ENCODE data around the gene OR10J4.
"Not testable (repeated sequence)": the region's sequence is repeated elsewhere in the genome, so short reads cannot be mapped to it uniquely, and the experiment has no call there.

OR10J4 gene

DNA sequence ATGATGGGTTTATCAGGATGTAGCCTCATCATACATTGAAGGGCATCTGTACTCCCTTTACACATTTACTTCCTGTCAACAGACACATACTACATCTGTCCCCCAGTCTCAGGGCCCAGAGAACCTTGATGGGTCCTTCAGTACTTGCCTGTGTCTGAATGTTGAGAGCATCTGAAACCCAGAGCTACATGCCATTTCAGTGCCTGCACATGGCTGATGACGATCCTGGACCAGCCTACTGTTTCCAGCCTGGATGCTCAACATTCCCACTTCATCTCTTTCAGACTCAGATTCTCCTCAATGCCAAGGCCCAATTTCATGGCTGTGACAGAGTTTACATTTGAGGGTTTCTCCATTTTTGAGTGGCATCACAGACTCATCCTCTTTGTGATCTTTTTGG is at the start of gene OR10J4:
OR10J4 (plus strand) TSS at position 301 of the 400 bp plus-strand sequence.
- DNase-seq: no peak

DNA sequence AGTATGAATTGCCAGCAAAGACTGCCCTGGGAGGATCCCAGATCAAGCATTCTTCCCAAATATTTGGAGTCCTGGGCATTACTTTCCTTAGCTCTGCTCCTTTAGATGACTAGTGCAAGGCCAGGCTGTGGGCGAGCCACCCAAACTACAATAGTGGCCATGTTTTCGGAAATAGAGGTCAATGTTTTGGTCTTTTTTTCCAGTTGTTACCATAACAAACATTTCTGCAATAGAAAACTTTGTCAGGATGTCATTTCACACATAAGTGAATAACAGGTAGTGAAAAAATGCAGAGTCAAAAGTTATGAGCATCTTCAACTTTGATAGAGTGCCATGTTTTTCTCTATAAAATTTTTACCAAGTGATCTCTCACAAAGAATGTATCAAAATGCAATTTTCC is 25.2 kb upstream of the OR10J4 start:
- DNase-seq: no peak

GRCh38 chr1:159408862-159409400 is 23.1 kb upstream of the OR10J4 start:
- DNase-seq: no peak

GRCh38 chr1:159421821-159422220 is 10.2 kb upstream of the OR10J4 start:
- no peak for DNase-seq

DNA sequence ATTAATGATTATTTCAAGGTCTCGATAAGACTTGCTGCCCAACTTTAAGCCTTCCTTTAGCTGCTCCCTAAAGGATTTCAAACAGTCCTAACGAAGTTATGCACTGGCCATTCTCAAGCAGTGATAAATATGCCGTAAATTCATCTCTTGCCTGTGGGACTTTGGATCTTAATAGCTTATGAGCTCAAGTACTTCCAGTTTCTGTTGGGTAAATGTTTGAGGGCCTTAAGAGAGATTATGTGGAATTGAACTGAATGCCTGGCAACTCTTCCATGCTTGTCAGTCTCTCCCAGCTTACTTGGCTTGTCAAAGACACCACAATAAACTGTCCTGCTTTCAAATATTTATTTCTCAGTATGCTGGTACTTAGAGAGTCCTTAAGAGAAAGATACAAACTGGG is 3.5 kb upstream of the OR10J4 start:
- no peak for DNase-seq

DNA sequence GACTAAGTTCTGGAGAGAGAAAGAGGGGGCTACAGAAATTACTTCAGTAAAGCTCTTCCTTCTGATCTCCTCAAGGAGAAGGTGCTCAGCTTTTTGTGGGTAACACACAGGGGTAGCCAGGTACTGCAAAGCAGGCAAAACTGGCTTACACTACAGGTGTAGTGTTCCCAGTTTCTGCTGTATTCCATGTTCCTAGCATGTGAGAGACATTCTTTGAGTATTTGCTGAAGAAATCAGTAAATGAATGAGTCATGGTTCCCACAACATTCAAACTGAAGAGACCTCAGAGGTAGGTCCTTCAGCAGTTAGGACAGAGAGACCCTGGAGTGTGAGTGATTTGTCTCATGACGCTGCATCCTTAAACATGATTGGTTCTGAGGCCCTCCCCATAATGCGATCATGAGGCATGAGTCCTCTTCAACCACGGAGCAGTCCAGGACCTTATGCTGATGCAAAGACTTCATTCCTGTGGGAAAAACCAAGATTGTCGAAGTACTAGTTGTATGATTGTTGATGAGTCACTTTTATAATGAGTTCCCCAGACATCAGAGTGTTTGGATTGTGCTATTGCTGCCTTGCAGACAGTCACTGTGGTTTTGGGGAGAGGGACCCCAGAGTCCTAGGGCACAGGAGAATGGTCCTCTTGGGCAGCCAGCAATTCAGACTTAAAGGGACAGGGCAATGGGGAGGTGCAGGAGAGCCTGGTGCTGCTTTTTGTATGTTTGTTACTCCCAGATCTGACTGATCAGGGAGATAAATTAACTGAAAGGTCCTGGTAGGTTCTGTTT is 2.7 kb upstream of the OR10J4 start:
- no peak for DNase-seq

GRCh38 chr1:159430985-159431384 is 1.0 kb upstream of the OR10J4 start:
- no peak for DNase-seq

DNA sequence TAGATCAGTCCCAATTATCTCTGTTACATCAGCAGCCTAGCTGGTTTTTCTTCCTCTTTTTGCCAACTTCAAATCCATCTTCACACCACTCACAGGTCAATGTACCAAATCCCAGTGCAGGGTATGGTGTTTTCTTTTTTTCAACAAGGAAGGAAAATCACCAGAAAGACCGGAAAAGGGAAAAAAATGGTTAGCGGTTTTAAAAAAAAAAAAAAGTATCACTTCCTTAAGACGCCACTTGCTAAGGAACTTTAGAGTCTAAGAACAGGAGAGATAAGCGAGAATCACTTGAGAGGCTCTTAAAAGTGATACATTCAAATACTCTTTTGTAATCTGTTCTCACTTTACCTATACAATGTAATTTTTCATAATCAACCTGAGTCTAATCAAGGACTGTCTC is 4.5 kb downstream of the OR10J4 start:
- DNase-seq: no peak

GRCh38 chr1:159439422-159439821 is 7.4 kb downstream of the OR10J4 start, which contains the start of gene OR10J1:
OR10J1 (plus strand) TSS chr1:159439722; CDS start chr1:159439792, 70 bp downstream.
- no peak for DNase-seq

GRCh38 chr1:159441360-159441759 is 9.4 kb downstream of the OR10J4 start:
- no peak for DNase-seq

GRCh38 chr1:159442428-159442827 is 10.4 kb downstream of the OR10J4 start:
- no peak for DNase-seq

- no peak for DNase-seq
Observed at GRCh38 chr1:159443066-159443750, 11.2 kb downstream of the OR10J4 start.

DNA sequence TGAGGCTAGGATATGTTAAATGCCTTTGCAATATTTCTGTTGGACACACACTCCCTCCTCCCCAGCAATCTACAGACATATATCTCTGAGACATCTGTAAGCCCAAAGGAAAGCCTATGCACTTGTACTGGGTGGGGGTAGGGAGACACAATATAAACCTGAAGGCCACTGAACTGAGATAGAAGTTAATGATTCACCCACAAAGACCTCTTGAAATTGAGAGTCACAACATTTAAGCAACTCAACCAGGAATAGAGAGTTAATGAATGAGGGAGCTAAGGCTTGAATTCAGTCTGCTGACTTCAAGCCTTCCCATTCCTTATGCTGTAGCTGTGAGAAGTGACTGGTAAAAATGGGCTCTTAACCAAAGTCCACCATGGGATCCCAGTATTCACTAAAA is 12.5 kb downstream of the OR10J4 start:
- DNase-seq: no peak

DNA sequence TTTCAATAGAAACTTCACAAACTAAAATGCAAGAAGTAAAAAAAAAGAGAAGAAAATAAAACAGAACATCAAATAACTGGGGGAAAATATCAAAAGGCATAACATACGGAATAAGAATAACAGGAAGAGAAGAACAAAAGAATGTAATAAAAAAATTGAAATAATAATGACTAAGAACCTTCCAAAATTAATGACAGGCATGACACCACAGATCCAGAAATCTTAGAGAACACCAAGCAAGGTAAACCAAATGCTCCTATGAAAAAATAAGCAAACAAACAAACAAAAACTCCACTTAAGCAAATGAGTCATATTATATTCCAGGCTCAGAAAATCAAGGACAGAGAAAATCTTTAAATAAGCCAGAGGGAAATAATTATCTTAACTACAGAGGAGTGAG is 16.2 kb downstream of the OR10J4 start:
- DNase-seq: no peak

GRCh38 chr1:159449605-159450004 is 17.6 kb downstream of the OR10J4 start:
- DNase-seq: not testable (repeated sequence)

DNA sequence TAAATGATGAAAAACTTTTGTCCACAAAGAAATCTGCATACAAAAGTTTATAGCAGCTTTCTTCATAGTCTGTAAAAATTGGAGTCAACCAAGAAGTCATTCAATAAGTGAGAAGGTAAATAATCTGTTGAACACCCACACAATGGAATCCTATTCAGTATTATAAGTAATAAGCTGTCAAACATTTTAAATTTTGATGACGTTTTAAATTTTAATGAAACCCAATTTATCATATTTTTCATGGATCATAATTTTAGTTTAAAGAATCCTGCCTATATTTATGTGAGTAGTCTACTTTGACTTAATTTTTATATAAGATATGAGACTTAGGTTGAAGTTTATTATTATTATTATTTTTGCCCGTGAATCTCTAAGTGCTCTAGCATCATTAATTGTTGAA is 27.5 kb downstream of the OR10J4 start:
- no peak for DNase-seq

- no peak for DNase-seq
Observed at GRCh38 chr1:159465191-159465603, 33.2 kb downstream of the OR10J4 start.

DNA sequence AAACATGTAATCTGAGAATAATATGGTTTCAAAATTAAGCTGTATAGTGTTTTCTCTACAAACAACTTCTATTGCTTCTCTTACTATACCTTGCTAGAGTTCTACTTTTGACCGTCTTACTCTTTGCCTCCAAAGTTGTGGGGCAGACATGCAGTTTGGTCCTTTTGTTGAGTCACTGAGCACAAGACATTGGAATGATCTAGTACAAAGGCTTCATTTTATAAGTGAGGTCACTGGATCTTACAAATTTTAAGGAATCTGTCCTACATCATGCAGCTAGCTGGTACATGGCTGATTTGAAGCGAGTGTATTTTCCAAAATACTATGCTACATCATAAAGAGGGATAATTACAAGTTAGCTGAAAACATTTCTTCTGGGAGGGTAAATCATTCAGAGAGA is 36.3 kb downstream of the OR10J4 start:
- DNase-seq: no peak

DNA sequence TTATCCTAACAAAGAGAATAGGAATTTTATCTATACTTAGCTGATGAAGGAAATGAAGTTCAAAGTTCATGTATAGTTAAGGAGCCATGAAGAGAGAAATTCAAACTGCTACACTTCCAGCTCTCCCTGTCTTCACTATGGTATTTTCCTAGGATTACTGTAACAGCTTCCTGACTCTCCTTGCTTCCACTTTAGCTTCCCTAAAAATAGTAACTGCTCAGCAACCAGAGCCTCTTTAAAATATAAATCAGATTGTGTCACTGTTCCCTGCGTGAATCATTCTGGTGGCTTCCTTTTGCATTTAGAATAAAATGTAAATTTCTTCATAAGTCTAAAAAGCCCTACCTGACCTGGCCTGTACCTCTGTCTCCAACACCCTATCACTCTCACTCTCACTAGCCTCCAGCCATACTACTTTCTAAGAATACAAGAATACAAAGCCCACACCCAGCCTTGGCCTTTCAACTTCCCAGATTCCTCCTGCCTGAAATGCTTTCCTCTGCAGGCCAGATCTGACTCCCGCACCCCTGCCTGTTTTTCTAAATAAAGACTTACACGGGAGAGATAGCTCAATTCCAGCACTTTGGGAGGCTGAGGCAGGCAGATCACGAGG is 38.0 kb downstream of the OR10J4 start:
- DNase-seq: no peak

GRCh38 chr1:159473335-159473734 is 41.3 kb downstream of the OR10J4 start:
- no peak for DNase-seq

- no peak for DNase-seq
Observed at GRCh38 chr1:159474926-159475325, 42.9 kb downstream of the OR10J4 start.

Measured in left hindlimb (tissue), 1 donor.